ENCODE measurements around the gene TNNC1. TPM values are rescaled to one million over a fixed set of nuclear protein-coding genes. Genes with fewer than 3 reads are reported as not detected.

The TNNC1 gene
- total and polyA plus RNA-seq, 10 donors, result 0.74 to 5.8 (median 1.9) TPM

DNA sequence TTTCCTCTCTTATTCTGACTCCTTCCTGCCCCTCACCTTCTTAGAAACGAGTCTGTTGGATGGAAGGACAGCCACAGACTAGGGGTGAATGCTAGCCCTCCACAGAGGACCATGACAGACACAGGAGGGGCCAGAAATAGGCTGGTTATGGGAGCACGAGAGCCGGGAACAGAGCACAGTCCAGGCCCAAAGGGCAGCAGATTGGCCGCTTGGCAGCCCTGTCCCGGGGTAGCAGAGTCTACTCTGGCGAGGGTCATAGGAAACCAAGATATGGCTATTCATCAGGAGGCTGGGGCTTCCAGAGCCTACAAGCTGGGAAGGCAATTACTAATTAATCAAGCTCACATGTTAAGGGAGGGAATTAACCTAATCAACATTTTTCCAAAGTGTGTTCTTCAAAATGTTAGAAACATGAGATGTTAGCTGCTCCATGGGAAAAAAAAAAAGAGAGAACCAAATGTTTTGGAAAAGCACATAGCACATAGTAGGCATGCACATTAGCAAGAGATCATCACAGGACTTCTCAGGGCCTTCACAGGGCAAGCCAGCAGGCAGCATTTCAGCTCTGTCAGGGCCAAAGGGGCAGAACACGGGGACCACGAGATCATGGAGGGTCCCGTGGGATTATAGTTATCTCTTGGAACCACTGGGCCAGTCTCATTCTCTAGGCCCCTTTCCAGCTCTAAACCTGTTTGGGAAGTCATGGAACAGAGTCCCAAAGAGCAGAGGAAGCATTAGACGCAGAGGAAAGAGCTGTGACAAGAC, 22.2 kb downstream of the TNNC1 start:
- no peaks in the 10 kb centered on the region for H3K27me3 ChIP-seq (replicated peaks in 1 of 7)
- peak; percentile 41 for DNase-seq
- H3K27ac ChIP-seq, result no peak overlapping the region
- 68 to 81% (median 78%) methylated on average over 10 of the region's 10 CpGs for WGBS, 5 donors
- H3K4me3 ChIP-seq, result no peak overlapping the region
- peaks cover 0 to 48% (median 19%) of the 10 kb centered on the region in 6 donors for H3K4me1 ChIP-seq
- TF ChIP-seq, protein P1, sequence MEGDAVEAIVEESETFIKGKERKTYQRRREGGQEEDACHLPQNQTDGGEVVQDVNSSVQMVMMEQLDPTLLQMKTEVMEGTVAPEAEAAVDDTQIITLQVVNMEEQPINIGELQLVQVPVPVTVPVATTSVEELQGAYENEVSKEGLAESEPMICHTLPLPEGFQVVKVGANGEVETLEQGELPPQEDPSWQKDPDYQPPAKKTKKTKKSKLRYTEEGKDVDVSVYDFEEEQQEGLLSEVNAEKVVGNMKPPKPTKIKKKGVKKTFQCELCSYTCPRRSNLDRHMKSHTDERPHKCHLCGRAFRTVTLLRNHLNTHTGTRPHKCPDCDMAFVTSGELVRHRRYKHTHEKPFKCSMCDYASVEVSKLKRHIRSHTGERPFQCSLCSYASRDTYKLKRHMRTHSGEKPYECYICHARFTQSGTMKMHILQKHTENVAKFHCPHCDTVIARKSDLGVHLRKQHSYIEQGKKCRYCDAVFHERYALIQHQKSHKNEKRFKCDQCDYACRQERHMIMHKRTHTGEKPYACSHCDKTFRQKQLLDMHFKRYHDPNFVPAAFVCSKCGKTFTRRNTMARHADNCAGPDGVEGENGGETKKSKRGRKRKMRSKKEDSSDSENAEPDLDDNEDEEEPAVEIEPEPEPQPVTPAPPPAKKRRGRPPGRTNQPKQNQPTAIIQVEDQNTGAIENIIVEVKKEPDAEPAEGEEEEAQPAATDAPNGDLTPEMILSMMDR (IDR thresholded peaks at IDR 0.05 in 8 of 11, conservative IDR thresholded peaks at IDR 0.05 in 3 of 11), result no peak
- TF ChIP-seq POLR2AphosphoS5 (IDR thresholded peaks at IDR 0.05) (no peak), POLR2A (IDR thresholded peaks at IDR 0.05) (no peak)
- intact Hi-C loops (cut with DNase I; ENCODE audit: low total_unique reads), result no loop called here
- no peaks in the 10 kb centered on the region for H3K9me3 ChIP-seq
- H3K36me3 ChIP-seq, result no peaks in the 10 kb centered on the region

DNA sequence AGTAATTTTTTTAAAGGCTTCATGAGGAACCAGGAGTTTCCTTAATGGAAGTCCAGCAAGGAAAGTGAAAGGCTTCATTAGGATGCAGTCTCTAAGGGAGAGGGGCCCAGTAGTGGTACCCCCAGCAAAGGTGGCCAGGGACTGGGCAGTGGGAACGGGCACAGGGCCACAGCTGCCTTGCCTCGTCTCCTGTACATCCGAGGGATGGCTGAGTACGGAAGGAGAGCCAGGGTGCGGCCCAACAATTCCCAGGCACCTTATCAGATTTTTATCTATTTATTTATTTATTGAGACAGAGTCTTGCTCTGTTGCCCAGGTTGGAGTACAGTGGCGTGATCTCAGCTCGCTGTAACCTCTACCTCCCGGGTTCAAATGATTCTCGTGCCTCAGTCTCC, 23.4 kb downstream of the TNNC1 start:
- Histone ChIP-seq H3K4me3 (no peak overlapping the region), H3K27ac (no peak overlapping the region), H3K4me1 (peaks cover 0 to 35% (median 13%) of the 10 kb centered on the region in 6 donors), H3K36me3 (no peaks in the 10 kb centered on the region), H3K27me3 (replicated peaks in 1 of 7) (no peaks in the 10 kb centered on the region), H3K9me3 (no peaks in the 10 kb centered on the region)
- intact Hi-C loops (cut with DNase I; ENCODE audit: low total_unique reads), result no loop called here
- DNase-seq, result peak; percentile 28
- WGBS, 5 donors, result 91 to 96% (median 95%) methylated on average over 9 of the region's 9 CpGs
- TF ChIP-seq POLR2AphosphoS5 (IDR thresholded peaks at IDR 0.05), result no peak
- TF ChIP-seq POLR2A (IDR thresholded peaks at IDR 0.05), result no peak
- TF ChIP-seq, protein P1 (IDR thresholded peaks at IDR 0.05 in 8 of 11, conservative IDR thresholded peaks at IDR 0.05 in 3 of 11), result no peak

DNA sequence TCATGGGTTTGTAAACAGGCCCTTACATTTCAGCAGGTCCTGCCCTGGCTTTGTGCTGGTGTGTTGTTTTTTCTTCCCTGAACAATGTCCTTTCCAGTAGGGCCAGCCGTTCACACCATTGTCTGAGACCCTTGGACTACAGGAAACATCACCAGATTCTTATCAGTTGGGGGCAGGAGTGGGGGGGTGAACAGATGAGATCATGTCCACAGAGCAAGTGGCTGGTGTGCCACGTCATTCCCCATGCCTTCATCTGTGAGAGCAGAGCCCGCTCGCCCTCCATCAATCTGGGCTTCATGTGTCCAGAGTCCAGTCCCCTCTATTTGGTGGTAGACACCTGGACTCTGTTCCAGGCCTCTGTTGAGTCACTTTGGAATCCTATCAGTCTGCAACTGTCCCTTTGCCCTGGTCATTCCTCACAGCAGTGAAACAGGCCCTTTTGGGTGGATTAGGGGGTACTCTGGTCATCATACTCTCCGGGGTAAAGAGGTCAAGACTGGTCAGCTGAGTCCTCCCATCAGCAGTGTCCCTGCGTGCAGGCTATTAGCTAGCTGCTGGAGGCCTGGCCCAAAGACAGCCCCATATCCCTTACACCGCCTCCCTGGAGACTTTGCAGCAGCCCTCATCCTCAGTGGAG, 23.9 kb downstream of the TNNC1 start:
- H3K27ac ChIP-seq, result peak overlapping the region in 1 of 8 donors; percentile 21
- 63 to 86% (median 82%) methylated on average over 3 to 7 of the region's 7 CpGs for WGBS, 5 donors
- no peaks in the 10 kb centered on the region for H3K27me3 ChIP-seq (replicated peaks in 1 of 7)
- H3K4me3 ChIP-seq, result no peak overlapping the region
- intact Hi-C loops (cut with DNase I; ENCODE audit: low total_unique reads), result no loop called here
- peak; percentile 21 for DNase-seq
- no peaks in the 10 kb centered on the region for H3K36me3 ChIP-seq
- peaks cover 0 to 34% (median 12%) of the 10 kb centered on the region in 6 donors for H3K4me1 ChIP-seq
- TF ChIP-seq POLR2A (IDR thresholded peaks at IDR 0.05), result no peak
- H3K9me3 ChIP-seq, result no peaks in the 10 kb centered on the region

DNA sequence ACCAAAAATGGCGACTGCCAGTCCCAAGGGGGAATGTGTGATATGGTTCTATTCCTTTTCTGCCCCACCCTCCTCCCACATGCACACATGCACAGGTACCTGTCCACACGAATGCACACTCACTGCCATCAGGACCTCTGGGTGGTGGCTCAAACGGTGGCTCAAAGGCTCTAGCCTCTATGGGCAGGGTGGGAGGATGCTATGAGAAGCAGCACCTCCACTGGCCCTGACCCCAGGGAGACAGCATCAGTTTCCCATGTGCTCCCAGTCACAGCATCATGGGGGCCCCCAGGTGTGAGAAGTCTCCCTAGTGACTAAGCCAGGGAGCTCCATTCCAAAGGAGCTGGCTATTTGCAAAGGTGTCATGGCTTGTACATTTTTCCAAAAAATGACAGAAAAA, 24.8 kb downstream of the TNNC1 start:
- TF ChIP-seq POLR2AphosphoS5 (IDR thresholded peaks at IDR 0.05), result no peak
- no peak for TF ChIP-seq POLR2A (IDR thresholded peaks at IDR 0.05)
- TF ChIP-seq, protein P1 (IDR thresholded peaks at IDR 0.05 in 8 of 11, conservative IDR thresholded peaks at IDR 0.05 in 3 of 11), result no peak
- peak; percentile 38 for DNase-seq
- intact Hi-C loops (cut with DNase I; ENCODE audit: low total_unique reads), result no loop called here
- Histone ChIP-seq H3K4me1 (peaks cover 0 to 29% (median 12%) of the 10 kb centered on the region in 6 donors), H3K27me3 (replicated peaks in 1 of 7) (no peaks in the 10 kb centered on the region), H3K4me3 (no peak overlapping the region), H3K27ac (peak overlapping the region in 2 of 8 donors; percentile 8 to 21), H3K9me3 (no peaks in the 10 kb centered on the region), H3K36me3 (no peaks in the 10 kb centered on the region)
- WGBS, 5 donors, result 39 to 48% (median 44%) methylated on average over 3 of the region's 3 CpGs

Data from spleen (tissue), 11 donors.